ENCODE data around the gene MTHFD1L. TPM values are rescaled to one million over a fixed set of nuclear protein-coding genes. Genes with fewer than 3 reads are reported as not detected.

Gene MTHFD1L
- total and polyA plus RNA-seq, 9 of the 15 experiments (the other 6 are each of a cell fraction or from before 2014, with no cell fraction given), result 20.9 to 128 (median 61.0) TPM

- H3K9me3 ChIP-seq (replicated peaks; ENCODE audit: control insufficient read depth, insufficient read depth, low read depth, low read length), result no peaks in the 10 kb centered on the region
- no peak overlapping the region for H2AFZ ChIP-seq (ENCODE audit: low read depth, low read length)
- BruUV-seq (replicated peaks), result no TSS peak
- WGBS (ENCODE audit: insufficient coverage, low coverage, missing lambda C conversion rate), result 67% methylated on average over 4 of the region's 6 CpGs
- no peaks in the 10 kb centered on the region for H3K79me2 ChIP-seq (ENCODE audit: control insufficient read depth, insufficient read depth, low read length)
- H3K9ac ChIP-seq (ENCODE audit: insufficient read depth in 1 of 2, low read depth in 2 of 2, low read length in 2 of 2), result no peak overlapping the region
- CTCF ChIA-PET (ENCODE audit: low intra/inter-chr PET ratio), result no interaction called here
- FAIRE-seq (no peak), ATAC-seq (no peak), DNase-seq (ENCODE audit: extremely low read depth in 1 of 4, low spot score in 3 of 4) (no peak)
- intact Hi-C loops (cut with micrococcal nuclease), result no loop called here
- POLR2A ChIA-PET, result no interaction called here
- no peaks in the 10 kb centered on the region for H3K9me1 ChIP-seq (ENCODE audit: control insufficient read depth, insufficient read depth, low read length)
- H3K36me3 ChIP-seq (ENCODE audit: control insufficient read depth, insufficient read depth, low read length), result peaks cover 35% of the 10 kb centered on the region; the same call in 2 of the 3 replicates
- H3K27me3 ChIP-seq (ENCODE audit: control insufficient read depth in 2 of 2, insufficient read depth in 2 of 2, low read length in 2 of 2), result no peaks in the 10 kb centered on the region
- H3K4me3 ChIP-seq, result no peak overlapping the region
- no peak for TF ChIP-seq HLTF (IDR thresholded peaks at IDR 0.05)
- TF ChIP-seq MEIS2 (IDR thresholded peaks at IDR 0.05; ENCODE audit: partially characterized antibody), result no peak
- no peak for TF ChIP-seq CREB1 (IDR thresholded peaks at IDR 0.05)
- no peak for TF ChIP-seq CREB1 (CRISPR knock-in tag; IDR thresholded peaks at IDR 0.05)
- TF ChIP-seq MAFG (tag; conservative IDR thresholded peaks at IDR 0.05), result no peak
- TF ChIP-seq FOXO4 (CRISPR knock-in tag; IDR thresholded peaks at IDR 0.05), result no peak
- no peak for TF ChIP-seq MNT (conservative IDR thresholded peaks at IDR 0.05)
- no peak for TF ChIP-seq SMARCE1 (IDR thresholded peaks at IDR 0.05)
- no peaks in the 10 kb centered on the region for H4K20me1 ChIP-seq (replicated peaks; ENCODE audit: control insufficient read depth, insufficient read depth, low read length)
- H3K4me2 ChIP-seq (ENCODE audit: insufficient read depth, low read length), result no peak overlapping the region
- no peaks in the 10 kb centered on the region for H3K4me1 ChIP-seq (replicated peaks in 1 of 2; ENCODE audit: control insufficient read depth in 2 of 2, insufficient read depth in 2 of 2, low read length in 2 of 2)
- in situ Hi-C loops (cut with MboI), result no loop called here
- H3K27ac ChIP-seq (ENCODE audit: extremely low read depth, low read depth, low read length), result no peak overlapping the region
Measured at GRCh38 chr6:150966786-150967185, 101.3 kb downstream of the MTHFD1L start.

All from K562 (cell line).